Lower leg skin (tissue), 3 donors: Measurements from ENCODE around the gene PLCXD1.

Experiments
- CTCF ChIP-seq, 3 donors: fragments of 450-650 bp; IDR thresholded peaks; one replicate each; pipeline ENCODE4 v1.5.1; 2016; ENCODE audit warnings: antibody characterized with exemption in 3 of 3, mild to moderate bottlenecking in 3 of 3, moderate library complexity in 2 of 3
- POLR2A ChIP-seq, 2 donors: fragments of 450-650 bp; IDR thresholded peaks; one replicate each; pipeline ENCODE4 v1.6.1; 2016 to 2017; ENCODE audit warnings: antibody characterized with exemption in 2 of 2, mild to moderate bottlenecking in 1 of 2, moderate library complexity in 1 of 2

GRCh38 chrX:275476-275966, 5.7 kb upstream of the PLCXD1 start:
- TF ChIP-seq CTCF (IDR thresholded peaks at IDR 0.05), result no peak
- TF ChIP-seq POLR2A (IDR thresholded peaks at IDR 0.05), result no peak
